Measurements from ENCODE around the gene MYO7B. TPM values are rescaled to one million over a fixed set of nuclear protein-coding genes. Genes with fewer than 3 reads are reported as not detected.

The MYO7B gene
- total RNA-seq, 1 donor from 2014 or later = 0.29 TPM

GRCh38 chr2:127565261-127566138 lies 30.0 kb downstream of the MYO7B start:
- no peak overlapping the region for H3K4me3 Mint-ChIP-seq (ENCODE audit: unreplicated experiment)
- H3K27me3 Mint-ChIP-seq (ENCODE audit: unreplicated experiment) = peaks cover 9% of the 10 kb centered on the region
- no peak overlapping the region for H3K27ac Mint-ChIP-seq (ENCODE audit: unreplicated experiment)
- no peaks in the 10 kb centered on the region for H3K36me3 Mint-ChIP-seq (ENCODE audit: unreplicated experiment)
- no peak for DNase-seq
- no peak for TF ChIP-seq CTCF (IDR thresholded peaks at IDR 0.05; ENCODE audit: partially characterized antibody, unreplicated experiment)
- peaks cover 4% of the 10 kb centered on the region for H3K4me1 Mint-ChIP-seq (ENCODE audit: low read depth, unreplicated experiment)
- peaks cover 3% of the 10 kb centered on the region for H3K9me3 Mint-ChIP-seq (ENCODE audit: unreplicated experiment)

GRCh38 chr2:127566139-127566417 lies 30.6 kb downstream of the MYO7B start:
- peaks cover 9% of the 10 kb centered on the region for H3K27me3 Mint-ChIP-seq (ENCODE audit: unreplicated experiment)
- no peak overlapping the region for H3K27ac Mint-ChIP-seq (ENCODE audit: unreplicated experiment)
- H3K4me1 Mint-ChIP-seq (ENCODE audit: low read depth, unreplicated experiment) = peaks cover 4% of the 10 kb centered on the region
- H3K36me3 Mint-ChIP-seq (ENCODE audit: unreplicated experiment) = no peaks in the 10 kb centered on the region
- H3K4me3 Mint-ChIP-seq (ENCODE audit: unreplicated experiment) = no peak overlapping the region
- TF ChIP-seq CTCF (IDR thresholded peaks at IDR 0.05; ENCODE audit: partially characterized antibody, unreplicated experiment) = no peak
- peaks cover 3% of the 10 kb centered on the region for H3K9me3 Mint-ChIP-seq (ENCODE audit: unreplicated experiment)
- no peak for DNase-seq

GRCh38 chr2:127566576-127566975 lies 31.1 kb downstream of the MYO7B start:
- TF ChIP-seq CTCF (IDR thresholded peaks at IDR 0.05; ENCODE audit: partially characterized antibody, unreplicated experiment) = no peak
- DNase-seq = no peak
- Mint-ChIP-seq H3K27me3 (ENCODE audit: unreplicated experiment) (peaks cover 9% of the 10 kb centered on the region), H3K4me3 (ENCODE audit: unreplicated experiment) (no peak overlapping the region), H3K27ac (ENCODE audit: unreplicated experiment) (no peak overlapping the region), H3K9me3 (ENCODE audit: unreplicated experiment) (peaks cover 3% of the 10 kb centered on the region), H3K36me3 (ENCODE audit: unreplicated experiment) (no peaks in the 10 kb centered on the region), H3K4me1 (ENCODE audit: low read depth, unreplicated experiment) (peaks cover 4% of the 10 kb centered on the region)

GRCh38 chr2:127567351-127567854 lies 31.9 kb downstream of the MYO7B start:
- H3K27ac Mint-ChIP-seq (ENCODE audit: unreplicated experiment) = no peak overlapping the region
- TF ChIP-seq CTCF (IDR thresholded peaks at IDR 0.05; ENCODE audit: partially characterized antibody, unreplicated experiment) = no peak
- peaks cover 9% of the 10 kb centered on the region for H3K27me3 Mint-ChIP-seq (ENCODE audit: unreplicated experiment)
- H3K9me3 Mint-ChIP-seq (ENCODE audit: unreplicated experiment) = peaks cover 3% of the 10 kb centered on the region
- peaks cover 4% of the 10 kb centered on the region for H3K4me1 Mint-ChIP-seq (ENCODE audit: low read depth, unreplicated experiment)
- H3K4me3 Mint-ChIP-seq (ENCODE audit: unreplicated experiment) = no peak overlapping the region
- H3K36me3 Mint-ChIP-seq (ENCODE audit: unreplicated experiment) = no peaks in the 10 kb centered on the region
- no peak for DNase-seq

- Mint-ChIP-seq H3K9me3 (ENCODE audit: unreplicated experiment) (peaks cover 3% of the 10 kb centered on the region), H3K27ac (ENCODE audit: unreplicated experiment) (no peak overlapping the region), H3K4me1 (ENCODE audit: low read depth, unreplicated experiment) (peaks cover 4% of the 10 kb centered on the region), H3K36me3 (ENCODE audit: unreplicated experiment) (no peaks in the 10 kb centered on the region), H3K4me3 (ENCODE audit: unreplicated experiment) (no peak overlapping the region), H3K27me3 (ENCODE audit: unreplicated experiment) (peaks cover 6% of the 10 kb centered on the region)
- DNase-seq = no peak
- no peak for TF ChIP-seq CTCF (IDR thresholded peaks at IDR 0.05; ENCODE audit: partially characterized antibody, unreplicated experiment)
Measured at GRCh38 chr2:127568128-127568527, 32.6 kb downstream of the MYO7B start.

Data from glutamatergic neuron (in vitro differentiated cells).